ENCODE results near the gene SLC38A7.

The SLC38A7 gene

DNA sequence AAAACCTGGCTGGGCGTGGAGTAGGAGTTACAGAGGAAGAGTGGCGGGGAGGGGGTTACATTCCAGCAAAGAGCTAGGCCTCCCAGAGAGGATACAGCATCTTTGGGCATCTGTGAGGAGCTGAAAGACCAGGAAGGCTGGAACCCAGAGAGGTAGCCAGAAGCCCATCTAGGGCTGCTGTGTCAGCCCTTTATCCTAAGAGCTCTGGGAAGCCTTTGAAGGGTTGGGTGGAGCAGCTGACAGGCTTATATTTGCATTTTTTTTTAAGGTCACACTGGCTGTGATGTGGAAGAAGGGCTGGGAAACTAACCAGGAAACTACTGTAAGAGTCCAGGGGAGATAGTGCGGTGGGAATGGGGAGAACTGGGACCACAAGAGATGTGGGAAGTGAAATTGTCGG, 48.1 kb downstream of the SLC38A7 start:
- DNase-seq (ENCODE audit: low read depth), result no peak

DNA sequence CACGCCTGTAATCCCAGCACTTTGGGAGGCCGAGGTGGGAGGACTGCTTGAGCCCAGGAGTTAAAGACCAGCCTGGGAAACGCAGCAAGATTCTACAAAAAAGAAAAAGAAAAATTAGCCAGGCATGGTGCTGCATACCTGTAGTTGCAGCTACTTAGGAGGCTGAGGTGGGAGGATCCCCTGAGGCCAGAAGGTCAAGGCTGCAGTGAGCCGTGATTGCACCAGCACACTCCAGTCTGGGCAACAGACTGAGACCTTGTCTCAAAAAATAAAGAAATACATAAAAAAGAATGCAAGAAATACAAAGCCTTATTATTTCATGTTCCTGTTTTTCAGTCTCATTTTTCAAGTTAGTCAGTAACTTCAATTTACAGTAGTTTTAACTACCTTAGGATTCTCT, 49.1 kb downstream of the SLC38A7 start:
- DNase-seq (ENCODE audit: low read depth), result no peak

DNA sequence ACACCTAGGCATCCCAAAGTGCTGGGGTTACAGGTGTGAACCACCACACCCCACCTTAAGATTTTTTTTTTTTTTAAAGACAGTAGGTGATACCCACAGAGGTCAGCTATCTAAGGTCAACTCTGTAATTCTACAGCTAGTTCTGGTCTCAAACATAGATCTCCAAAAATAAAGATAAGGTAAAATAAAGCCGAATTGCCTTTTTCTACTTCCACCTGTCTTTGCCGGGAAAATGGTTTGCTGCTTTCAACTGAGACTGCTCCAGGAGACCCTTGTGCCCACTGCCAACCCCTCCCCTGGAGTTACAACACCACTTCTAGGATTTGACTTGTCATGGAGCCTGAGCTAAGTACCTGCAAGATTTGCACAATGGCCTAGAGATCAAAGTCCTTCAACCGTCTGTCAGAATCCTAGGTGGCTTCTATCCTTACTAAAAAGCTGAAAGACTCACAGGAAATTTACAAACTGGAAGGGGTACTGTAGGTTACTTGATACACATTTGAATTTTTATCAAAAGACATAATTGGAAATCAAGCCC, 50.2 kb downstream of the SLC38A7 start:
- no peak for DNase-seq (ENCODE audit: low read depth)

DNA sequence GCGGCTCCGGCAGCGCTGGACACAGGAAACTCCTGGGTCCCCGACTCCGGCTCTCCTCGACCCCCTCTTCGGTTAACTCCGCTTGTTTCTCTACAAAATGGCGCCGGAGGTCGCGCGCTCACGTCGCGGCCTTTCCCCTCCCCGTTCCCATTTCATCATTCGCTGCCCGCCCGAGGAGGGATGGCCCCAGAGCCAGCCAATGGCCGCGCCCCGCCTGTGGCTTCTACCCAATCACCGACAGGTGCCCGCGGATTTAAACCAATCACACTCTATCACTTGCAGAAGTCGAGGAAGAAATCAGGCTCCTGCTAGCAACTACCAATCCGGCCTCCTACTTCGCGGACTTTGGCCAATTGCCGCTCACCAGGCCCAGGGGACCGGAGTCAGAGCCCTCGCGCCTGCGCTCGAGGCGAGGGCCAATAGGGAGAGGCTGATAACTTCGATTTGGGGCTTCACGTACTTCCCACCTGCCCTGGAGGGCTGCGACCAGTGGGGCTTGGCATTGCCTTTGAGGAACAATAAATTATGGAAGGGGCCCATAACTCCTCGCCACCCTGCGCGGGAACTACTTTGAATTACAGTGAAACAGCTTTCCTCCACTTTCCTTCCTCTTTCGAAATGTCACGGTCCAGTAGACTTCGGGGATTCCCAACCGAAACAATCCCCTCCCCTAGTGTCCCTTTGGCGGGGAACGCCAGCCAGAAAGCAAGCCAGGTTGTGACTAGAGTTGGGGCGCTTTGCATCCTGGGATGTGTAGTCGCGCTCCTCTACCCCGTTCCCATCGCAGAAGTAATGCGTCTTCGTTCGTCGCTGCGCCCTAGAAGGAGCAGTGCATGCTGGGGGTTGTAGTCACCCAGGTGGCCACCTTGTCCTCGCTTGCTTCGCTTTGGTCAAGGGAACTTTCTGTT, 54.6 kb downstream of the SLC38A7 start, which contains the start of gene CNOT1:
Gene CNOT1, minus strand, starts transcription at position 94 of the 908 bp plus-strand sequence. CDS start 30,489 bp downstream, outside the sequence.
- DNase-seq (ENCODE audit: low read depth), result peak; percentile 98

DNA sequence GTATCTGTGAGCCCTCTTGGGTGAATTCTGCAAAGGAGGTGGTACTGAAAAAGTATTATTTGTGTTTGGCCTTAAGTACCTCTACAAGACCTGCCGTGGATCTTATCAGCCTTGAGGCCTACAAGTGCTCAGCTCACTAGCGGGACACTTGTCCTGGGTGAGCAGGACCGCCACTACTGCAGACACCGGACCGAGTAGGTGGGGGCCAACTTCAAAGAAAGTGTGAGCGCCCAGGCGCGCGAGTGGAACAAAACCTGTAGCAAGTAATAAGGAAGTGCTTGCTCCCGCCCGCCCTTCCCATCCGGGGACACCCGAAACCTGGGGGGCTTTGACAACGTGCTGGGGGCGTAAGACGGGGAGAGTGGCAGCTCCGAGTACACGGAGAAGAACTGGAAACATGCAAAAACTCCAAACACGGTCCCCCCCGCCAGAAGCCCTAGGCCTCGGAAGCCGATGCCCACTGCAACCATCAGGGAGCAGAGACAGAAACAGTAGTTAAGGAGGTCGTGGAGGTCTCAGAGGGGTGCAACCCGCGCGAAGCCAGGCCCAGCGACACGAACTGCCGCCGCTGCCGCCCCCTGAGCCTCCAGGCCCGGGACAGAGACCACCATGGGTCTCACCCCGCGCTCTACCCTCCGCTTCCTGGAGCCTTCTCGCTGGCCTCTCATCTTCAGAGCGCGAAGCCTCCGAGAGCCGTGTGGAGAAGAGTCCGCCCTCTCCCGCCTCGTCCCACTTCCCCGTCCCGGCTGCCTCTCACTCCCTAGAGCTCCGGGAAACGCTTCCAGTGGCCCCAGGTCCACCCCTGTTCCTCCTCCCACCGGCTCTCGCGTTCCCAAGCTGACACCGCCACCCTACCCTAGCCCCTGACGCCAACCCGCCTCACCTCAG, 55.5 kb downstream of the SLC38A7 start:
- DNase-seq (ENCODE audit: low read depth), result no peak

DNA sequence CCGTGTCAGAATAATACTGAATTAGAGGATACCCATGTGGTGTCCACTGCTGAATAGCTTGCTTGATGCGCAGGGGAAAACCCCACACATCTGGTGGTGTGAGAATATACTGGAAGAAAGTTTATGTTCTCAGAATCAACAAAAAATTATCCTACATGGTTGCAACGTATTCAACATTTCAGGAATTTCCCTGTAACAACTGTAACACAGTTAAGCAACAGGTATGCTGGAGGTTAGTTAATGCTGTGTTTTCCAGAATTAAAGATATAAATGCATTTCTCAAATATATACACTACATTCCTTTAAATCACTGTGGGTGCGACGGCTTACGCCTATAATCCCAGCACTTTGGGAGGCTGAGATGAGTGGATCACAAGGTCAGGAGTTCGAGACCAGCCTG, 60.4 kb downstream of the SLC38A7 start:
- no peak for DNase-seq (ENCODE audit: low read depth)

DNA sequence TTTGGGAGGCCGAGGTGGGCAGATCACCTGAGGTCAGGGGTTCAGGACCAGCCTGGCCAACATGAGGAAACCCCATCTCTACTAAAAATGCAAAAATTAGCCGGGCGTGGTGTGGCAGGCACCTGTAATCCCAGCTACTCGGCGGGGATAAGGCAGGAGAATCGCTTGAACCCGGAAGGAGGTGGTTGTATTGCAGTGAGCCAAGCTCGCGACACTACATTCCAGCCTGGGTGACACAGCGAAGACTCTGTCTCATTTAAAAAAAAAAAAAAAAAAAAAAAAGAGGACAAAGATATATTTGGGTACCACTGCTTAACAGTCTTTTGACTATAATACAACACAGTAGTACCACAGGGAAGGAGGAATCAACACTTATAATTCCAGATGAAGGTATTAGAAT, 64.2 kb downstream of the SLC38A7 start:
- no peak for DNase-seq (ENCODE audit: low read depth)

DNA sequence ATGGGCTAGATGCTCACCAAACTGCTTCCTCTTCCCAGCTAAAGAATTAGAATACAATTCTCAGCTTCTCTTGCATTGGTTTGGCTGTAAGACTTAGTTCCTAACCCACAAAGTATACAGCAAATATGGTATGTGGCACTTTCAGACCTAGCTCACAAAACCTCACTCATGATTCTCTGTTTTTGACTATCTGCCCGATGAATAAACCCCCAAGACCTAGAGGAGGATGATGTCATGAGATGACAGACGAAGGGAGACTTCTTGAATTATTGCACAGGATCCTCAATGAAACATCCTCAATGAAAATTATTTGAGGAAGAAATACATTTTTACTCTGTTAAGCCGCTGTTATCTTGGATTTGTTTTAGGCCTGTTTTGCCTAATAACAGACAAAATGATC, 69.3 kb downstream of the SLC38A7 start:
- DNase-seq (ENCODE audit: low read depth), result no peak
